ENCODE data around the gene UNKL.

DNA sequence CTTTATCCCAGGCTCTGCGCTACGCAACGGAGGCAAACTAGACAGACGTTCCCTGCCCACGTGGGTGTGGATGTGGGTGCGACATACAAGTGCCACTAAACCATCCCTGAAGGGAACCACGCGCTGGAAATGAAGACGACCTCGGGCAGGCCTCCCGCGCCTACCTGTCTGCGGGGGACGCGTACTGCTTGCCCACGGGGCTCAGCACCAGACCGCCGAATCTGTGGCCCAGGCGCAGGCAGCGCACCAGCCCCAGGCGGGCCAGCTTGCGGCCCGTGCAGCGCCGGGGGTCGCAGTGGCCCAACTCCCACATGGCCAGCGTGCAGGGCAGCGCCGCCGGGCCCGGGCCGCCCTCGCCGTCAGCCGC is 63.3 kb downstream of the UNKL start:
- TF ChIP-seq, protein P1, sequence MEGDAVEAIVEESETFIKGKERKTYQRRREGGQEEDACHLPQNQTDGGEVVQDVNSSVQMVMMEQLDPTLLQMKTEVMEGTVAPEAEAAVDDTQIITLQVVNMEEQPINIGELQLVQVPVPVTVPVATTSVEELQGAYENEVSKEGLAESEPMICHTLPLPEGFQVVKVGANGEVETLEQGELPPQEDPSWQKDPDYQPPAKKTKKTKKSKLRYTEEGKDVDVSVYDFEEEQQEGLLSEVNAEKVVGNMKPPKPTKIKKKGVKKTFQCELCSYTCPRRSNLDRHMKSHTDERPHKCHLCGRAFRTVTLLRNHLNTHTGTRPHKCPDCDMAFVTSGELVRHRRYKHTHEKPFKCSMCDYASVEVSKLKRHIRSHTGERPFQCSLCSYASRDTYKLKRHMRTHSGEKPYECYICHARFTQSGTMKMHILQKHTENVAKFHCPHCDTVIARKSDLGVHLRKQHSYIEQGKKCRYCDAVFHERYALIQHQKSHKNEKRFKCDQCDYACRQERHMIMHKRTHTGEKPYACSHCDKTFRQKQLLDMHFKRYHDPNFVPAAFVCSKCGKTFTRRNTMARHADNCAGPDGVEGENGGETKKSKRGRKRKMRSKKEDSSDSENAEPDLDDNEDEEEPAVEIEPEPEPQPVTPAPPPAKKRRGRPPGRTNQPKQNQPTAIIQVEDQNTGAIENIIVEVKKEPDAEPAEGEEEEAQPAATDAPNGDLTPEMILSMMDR (IDR thresholded peaks at IDR 0.05) = no peak
- TF ChIP-seq EP300 (IDR thresholded peaks at IDR 0.05; ENCODE audit: low read depth) = no peak
- TF ChIP-seq POLR2AphosphoS5 (IDR thresholded peaks at IDR 0.05) = no peak
